Neural cell (in vitro differentiated cells): ENCODE results near the gene STIM2. TPM values are rescaled to one million over a fixed set of nuclear protein-coding genes. Genes with fewer than 3 reads are reported as not detected.

Experiments
- H2AFZ ChIP-seq: fragments of 200-600, 300-800 bp; sonication (generic), shearing (Covaris generic); 2 replicates; pipeline ENCODE4 v1.6.0; 2014; ENCODE audit warnings: low read depth, mild to moderate bottlenecking, antibody characterized with exemption, low read length, moderate library complexity
- H3F3A ChIP-seq: fragments of 200-600 bp; shearing (Covaris generic); 2 replicates; pipeline ENCODE4 v1.6.1; 2016; ENCODE audit warnings: mild to moderate bottlenecking, moderate library complexity, mixed read lengths, antibody characterized with exemption, low read length; ENCODE audit not compliant: insufficient read depth, poor library complexity, severe bottlenecking
- H3K27ac ChIP-seq: fragments of 200-600, 300-800 bp; sonication (generic), shearing (Covaris generic); 2 replicates; pipeline ENCODE4 v1.5.1; 2014; ENCODE audit warnings: mild to moderate bottlenecking, low read length, moderate library complexity
- H3K27me3 ChIP-seq: fragments of 300-800, 200-600 bp; sonication (generic), shearing (Covaris generic); 2 replicates; pipeline ENCODE4 v1.6.0; 2014; ENCODE audit warnings: mild to moderate bottlenecking, low read depth, low read length, moderate library complexity; ENCODE audit not compliant: insufficient read depth
- H3K36me3 ChIP-seq: fragments of 300-800, 200-600 bp; sonication (generic), shearing (Covaris generic); 2 replicates; pipeline ENCODE4 v1.5.1; 2014; ENCODE audit warnings: mild to moderate bottlenecking, antibody characterized with exemption, low read length, moderate library complexity; ENCODE audit not compliant: insufficient read depth
- H3K4me2 ChIP-seq: fragments of 300-800, 200-600 bp; sonication (generic), shearing (Covaris generic); 2 replicates; pipeline ENCODE4 v1.6.0; 2014; ENCODE audit warnings: mild to moderate bottlenecking, low read length
- H3K4me3 ChIP-seq: fragments of 300-800, 200-600 bp; sonication (generic), shearing (Covaris generic); 2 replicates; pipeline ENCODE4 v1.5.1; 2014; ENCODE audit warnings: mild to moderate bottlenecking, low read length, moderate library complexity
- H3K79me2 ChIP-seq: fragments of 200-600 bp; shearing (Covaris generic); replicated peaks from 2 replicates; pipeline ENCODE4 v1.6.0; 2014; ENCODE audit warnings: mild to moderate bottlenecking, low read length, moderate library complexity; ENCODE audit not compliant: insufficient read depth
- H3K9ac ChIP-seq: fragments of 300-800, 200-600 bp; sonication (generic), shearing (Covaris generic); 2 replicates; pipeline ENCODE4 v1.6.1; 2016; ENCODE audit warnings: mild to moderate bottlenecking, low read length, mixed read lengths
- H3K9me2 ChIP-seq: fragments of 200-600 bp; shearing (Covaris generic); 2 replicates; pipeline ENCODE4 v1.6.1; 2016; ENCODE audit warnings: mild to moderate bottlenecking, low read length, mixed read lengths; ENCODE audit not compliant: insufficient read depth
- H3K9me3 ChIP-seq: fragments of 200-600, 300-800 bp; sonication (generic), shearing (Covaris generic); 2 replicates; pipeline ENCODE4 v1.6.1; 2016; ENCODE audit warnings: mild to moderate bottlenecking, mixed run types, low read length, moderate library complexity, mixed read lengths
- H4K20me1 ChIP-seq: fragments of 200-600 bp; shearing (Covaris generic); 2 replicates; pipeline ENCODE4 v1.6.1; 2016; ENCODE audit warnings: mild to moderate bottlenecking, mixed run types; ENCODE audit not compliant: insufficient read depth
- EP300 ChIP-seq: fragments of 450-650 bp; conservative IDR thresholded peaks from 2 replicates; pipeline ENCODE4 v1.6.1; 2014; ENCODE audit warnings: antibody characterized with exemption, mild to moderate bottlenecking, moderate library complexity; ENCODE audit not compliant: poor library complexity, severe bottlenecking
- EZH2 ChIP-seq: fragments of 200-600, 300-800 bp; shearing (Covaris generic), sonication (generic); IDR thresholded peaks from 2 replicates; pipeline ENCODE4 v1.6.1; 2014; ENCODE audit warnings: antibody characterized with exemption, low read length, borderline replicate concordance, mild to moderate bottlenecking; ENCODE audit not compliant: insufficient read depth, poor library complexity, severe bottlenecking
- MXI1 ChIP-seq: fragments of 450-650 bp; conservative IDR thresholded peaks from 2 replicates; pipeline ENCODE4 v1.6.1; 2014; ENCODE audit warnings: antibody characterized with exemption, mild to moderate bottlenecking; ENCODE audit not compliant: poor library complexity, severe bottlenecking
- POLR2AphosphoS5 ChIP-seq: IDR thresholded peaks from 2 replicates; pipeline ENCODE4 v1.6.1; 2012
- RAD21 ChIP-seq: fragments of 450-650 bp; conservative IDR thresholded peaks from 2 replicates; pipeline ENCODE4 v1.6.1; 2014; ENCODE audit warnings: antibody characterized with exemption, mild to moderate bottlenecking, moderate library complexity
- SMC3 ChIP-seq: fragments of 450-650 bp; conservative IDR thresholded peaks from 2 replicates; pipeline ENCODE4 v1.6.1; 2014; ENCODE audit warnings: antibody characterized with exemption, mild to moderate bottlenecking, moderate library complexity; ENCODE audit not compliant: poor library complexity
- TAF1 ChIP-seq: IDR thresholded peaks from 2 replicates; pipeline ENCODE4 v1.6.1; 2012; ENCODE audit warnings: low read depth
- polyA plus RNA-seq: library from polyadenylated mRNA; depleted of rRNA; stranded (reverse); fragments of >200 nt; gene quantifications from 2 replicates; pipeline ENCODE4 v1.2.3, GENCODE V29; 2014
- TF ChIP-seq, protein P1 (sequence below): IDR thresholded peaks from 2 replicates; pipeline ENCODE4 v1.6.1; 2012; ENCODE audit warnings: borderline replicate concordance
- TF ChIP-seq, protein P2 (sequence below): fragments of 450-650 bp; IDR thresholded peaks from 2 replicates; pipeline ENCODE4 v1.5.1; 2014; ENCODE audit warnings: antibody characterized with exemption, mild to moderate bottlenecking, moderate library complexity; ENCODE audit not compliant: poor library complexity, severe bottlenecking

The STIM2 gene
- polyA plus RNA-seq, 1 donor from 2014 or later, result 25.3 TPM

- no peak overlapping the region for H3K4me3 ChIP-seq
- no peaks in the 10 kb centered on the region for H3K79me2 ChIP-seq
Observed at GRCh38 chr4:26909369-26909768, 48.7 kb downstream of the STIM2 start.

DNA sequence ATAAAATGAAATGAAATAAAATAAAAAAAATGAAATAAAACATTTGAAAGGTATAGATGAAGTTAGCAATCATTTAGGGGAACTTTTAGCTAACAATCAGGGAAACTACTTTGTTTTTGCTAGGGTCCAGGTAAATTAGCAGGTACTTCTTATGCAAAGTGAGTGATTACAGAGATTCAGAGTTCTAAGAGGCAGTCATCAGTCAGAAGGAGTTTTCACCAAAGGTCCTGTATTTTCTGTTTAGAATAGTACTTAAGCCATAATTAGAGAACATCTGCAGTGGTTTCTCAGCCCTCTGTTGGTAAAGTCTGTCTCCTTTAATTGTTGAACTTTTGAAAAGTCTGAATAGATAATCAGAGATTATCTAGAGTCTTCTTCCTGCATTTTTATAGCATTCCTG lies 50.6 kb downstream of the STIM2 start:
- H3K27ac ChIP-seq, result no peak overlapping the region
- H3K79me2 ChIP-seq, result no peaks in the 10 kb centered on the region
- H3K9ac ChIP-seq, result no peak overlapping the region
- H4K20me1 ChIP-seq, result no peaks in the 10 kb centered on the region
- H3K27me3 ChIP-seq, result no peaks in the 10 kb centered on the region
- H3K36me3 ChIP-seq, result no peaks in the 10 kb centered on the region
- no peaks in the 10 kb centered on the region for H3F3A ChIP-seq
- no peak overlapping the region for H2AFZ ChIP-seq
- H3K9me3 ChIP-seq, result no peaks in the 10 kb centered on the region
- TF ChIP-seq, protein P1, sequence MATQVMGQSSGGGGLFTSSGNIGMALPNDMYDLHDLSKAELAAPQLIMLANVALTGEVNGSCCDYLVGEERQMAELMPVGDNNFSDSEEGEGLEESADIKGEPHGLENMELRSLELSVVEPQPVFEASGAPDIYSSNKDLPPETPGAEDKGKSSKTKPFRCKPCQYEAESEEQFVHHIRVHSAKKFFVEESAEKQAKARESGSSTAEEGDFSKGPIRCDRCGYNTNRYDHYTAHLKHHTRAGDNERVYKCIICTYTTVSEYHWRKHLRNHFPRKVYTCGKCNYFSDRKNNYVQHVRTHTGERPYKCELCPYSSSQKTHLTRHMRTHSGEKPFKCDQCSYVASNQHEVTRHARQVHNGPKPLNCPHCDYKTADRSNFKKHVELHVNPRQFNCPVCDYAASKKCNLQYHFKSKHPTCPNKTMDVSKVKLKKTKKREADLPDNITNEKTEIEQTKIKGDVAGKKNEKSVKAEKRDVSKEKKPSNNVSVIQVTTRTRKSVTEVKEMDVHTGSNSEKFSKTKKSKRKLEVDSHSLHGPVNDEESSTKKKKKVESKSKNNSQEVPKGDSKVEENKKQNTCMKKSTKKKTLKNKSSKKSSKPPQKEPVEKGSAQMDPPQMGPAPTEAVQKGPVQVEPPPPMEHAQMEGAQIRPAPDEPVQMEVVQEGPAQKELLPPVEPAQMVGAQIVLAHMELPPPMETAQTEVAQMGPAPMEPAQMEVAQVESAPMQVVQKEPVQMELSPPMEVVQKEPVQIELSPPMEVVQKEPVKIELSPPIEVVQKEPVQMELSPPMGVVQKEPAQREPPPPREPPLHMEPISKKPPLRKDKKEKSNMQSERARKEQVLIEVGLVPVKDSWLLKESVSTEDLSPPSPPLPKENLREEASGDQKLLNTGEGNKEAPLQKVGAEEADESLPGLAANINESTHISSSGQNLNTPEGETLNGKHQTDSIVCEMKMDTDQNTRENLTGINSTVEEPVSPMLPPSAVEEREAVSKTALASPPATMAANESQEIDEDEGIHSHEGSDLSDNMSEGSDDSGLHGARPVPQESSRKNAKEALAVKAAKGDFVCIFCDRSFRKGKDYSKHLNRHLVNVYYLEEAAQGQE, result no peak
- TF ChIP-seq TAF1, result no peak
- TF ChIP-seq, protein P2, sequence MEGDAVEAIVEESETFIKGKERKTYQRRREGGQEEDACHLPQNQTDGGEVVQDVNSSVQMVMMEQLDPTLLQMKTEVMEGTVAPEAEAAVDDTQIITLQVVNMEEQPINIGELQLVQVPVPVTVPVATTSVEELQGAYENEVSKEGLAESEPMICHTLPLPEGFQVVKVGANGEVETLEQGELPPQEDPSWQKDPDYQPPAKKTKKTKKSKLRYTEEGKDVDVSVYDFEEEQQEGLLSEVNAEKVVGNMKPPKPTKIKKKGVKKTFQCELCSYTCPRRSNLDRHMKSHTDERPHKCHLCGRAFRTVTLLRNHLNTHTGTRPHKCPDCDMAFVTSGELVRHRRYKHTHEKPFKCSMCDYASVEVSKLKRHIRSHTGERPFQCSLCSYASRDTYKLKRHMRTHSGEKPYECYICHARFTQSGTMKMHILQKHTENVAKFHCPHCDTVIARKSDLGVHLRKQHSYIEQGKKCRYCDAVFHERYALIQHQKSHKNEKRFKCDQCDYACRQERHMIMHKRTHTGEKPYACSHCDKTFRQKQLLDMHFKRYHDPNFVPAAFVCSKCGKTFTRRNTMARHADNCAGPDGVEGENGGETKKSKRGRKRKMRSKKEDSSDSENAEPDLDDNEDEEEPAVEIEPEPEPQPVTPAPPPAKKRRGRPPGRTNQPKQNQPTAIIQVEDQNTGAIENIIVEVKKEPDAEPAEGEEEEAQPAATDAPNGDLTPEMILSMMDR, result no peak
- no peak for TF ChIP-seq MXI1
- TF ChIP-seq SMC3, result no peak
- TF ChIP-seq EZH2, result no peak
- TF ChIP-seq RAD21, result no peak
- TF ChIP-seq POLR2AphosphoS5, result no peak
- no peak for TF ChIP-seq EP300
- H3K4me3 ChIP-seq, result no peak overlapping the region
- no peak overlapping the region for H3K4me2 ChIP-seq
- H3K9me2 ChIP-seq, result no peaks in the 10 kb centered on the region

More at GRCh38 chr4:26909369-26909768, 48.7 kb downstream of the STIM2 start:
- H3K27me3 ChIP-seq, result no peaks in the 10 kb centered on the region
- no peaks in the 10 kb centered on the region for H3F3A ChIP-seq
- no peak overlapping the region for H3K27ac ChIP-seq
- no peaks in the 10 kb centered on the region for H4K20me1 ChIP-seq
- H3K9me2 ChIP-seq, result no peaks in the 10 kb centered on the region
- H3K36me3 ChIP-seq, result no peaks in the 10 kb centered on the region
- no peak for TF ChIP-seq POLR2AphosphoS5
- TF ChIP-seq, protein P2, result no peak
- TF ChIP-seq EZH2, result no peak
- no peak for TF ChIP-seq EP300
- TF ChIP-seq SMC3, result no peak
- no peak overlapping the region for H2AFZ ChIP-seq
- H3K9ac ChIP-seq, result no peak overlapping the region
- H3K9me3 ChIP-seq, result no peaks in the 10 kb centered on the region
- no peak overlapping the region for H3K4me2 ChIP-seq
